HEK293 (cell line): ENCODE results near the gene WDR76.

ENCODE experiments used
- CTCF ChIA-PET: fragments of 350-600 bp; formaldehyde crosslinking; extraction: SDS; loops from one replicate; lab custom pipeline; 2021; ENCODE audit warnings: antibody characterized with exemption; lab: Yijun Ruan, JAX
- POLR2A ChIA-PET: fragments of 300-600 bp; formaldehyde crosslinking; extraction: SDS; loops from one replicate; lab custom pipeline; 2020; ENCODE audit warnings: antibody characterized with exemption, inconsistent platforms; lab: Yijun Ruan, JAX
- H3K27ac ChIP-seq: fragments of 200-500 bp; sonication (Bioruptor generic); 2 replicates; pipeline ENCODE4 v1.5.1; 2014; ENCODE audit warnings: low read depth, low read length, control low read depth, inconsistent platforms; ENCODE audit errors: extremely low read depth
- H3K36me3 ChIP-seq, 2 experiments: fragments of 200-500 bp in 1 of 2; sonication (Bioruptor generic) in 1 of 2; 1 replicate in 1 of 2; 2 replicates in 1 of 2; pipeline ENCODE4 v1.5.1; 2014 to 2017; ENCODE audit warnings: inconsistent platforms in 2 of 2, low read length in 2 of 2; ENCODE audit not compliant: control insufficient read depth in 2 of 2, insufficient read depth in 1 of 2
- H3K4me1 ChIP-seq: fragments of 200-500 bp; sonication (Bioruptor generic); 2 replicates; pipeline ENCODE4 v1.5.1; 2014; ENCODE audit warnings: mild to moderate bottlenecking, low read length, inconsistent platforms; ENCODE audit not compliant: control insufficient read depth, insufficient read depth
- H3K4me3 ChIP-seq: 2 replicates; pipeline ENCODE4 v1.5.1; 2011; ENCODE audit warnings: low read depth, mild to moderate bottlenecking, control low read depth, low read length, moderate library complexity
- H3K9me3 ChIP-seq: fragments of 200-500 bp; sonication (Bioruptor generic); 2 replicates; pipeline ENCODE4 v1.5.1; 2014; ENCODE audit warnings: low read depth, low read length, inconsistent platforms; ENCODE audit not compliant: control insufficient read depth, insufficient read depth
- KLF10 ChIP-seq: fragments of 450-650 bp; IDR thresholded peaks from 2 replicates; pipeline ENCODE4 v1.5.1; 2018; ENCODE audit warnings: missing biosample characterization, mild to moderate bottlenecking, missing genetic modification characterization
- REST ChIP-seq: fragments of 450-650 bp; formaldehyde crosslinking; IDR thresholded peaks from 2 replicates; pipeline ENCODE4 v1.5.1; 2016; ENCODE audit warnings: missing biosample characterization, missing genetic modification characterization
- SETDB1 ChIP-seq: IDR thresholded peaks from one replicate; pipeline ENCODE4 v1.6.1; 2017; ENCODE audit warnings: mild to moderate bottlenecking, low read length, moderate library complexity, mixed read lengths; ENCODE audit not compliant: insufficient read length
- ZBTB17 ChIP-seq: fragments of 450-650 bp; formaldehyde crosslinking; IDR thresholded peaks from 2 replicates; pipeline ENCODE4 v1.5.1; 2016; ENCODE audit warnings: missing biosample characterization, missing genetic modification characterization
- ZBTB20 ChIP-seq: fragments of 450-650 bp; formaldehyde crosslinking; IDR thresholded peaks from 2 replicates; pipeline ENCODE4 v1.5.1; 2016; ENCODE audit warnings: missing biosample characterization, missing genetic modification characterization
- ZBTB7A ChIP-seq: fragments of 450-650 bp; formaldehyde crosslinking; IDR thresholded peaks from 2 replicates; pipeline ENCODE4 v1.5.1; 2016; ENCODE audit warnings: low read depth, missing biosample characterization, missing genetic modification characterization
- ZNF169 ChIP-seq: fragments of 450-650 bp; formaldehyde crosslinking; IDR thresholded peaks from 2 replicates; pipeline ENCODE4 v1.5.1; 2016; ENCODE audit warnings: missing biosample characterization, missing genetic modification characterization
- ZNF184 ChIP-seq: fragments of 450-650 bp; IDR thresholded peaks from 2 replicates; pipeline ENCODE4 v1.5.1; 2018; ENCODE audit warnings: missing biosample characterization, mild to moderate bottlenecking, missing genetic modification characterization
- ZNF274 ChIP-seq, 2 experiments: fragments of 200-500 bp in 1 of 2; fragments of 450-650 bp in 1 of 2; sonication (Bioruptor generic) in 1 of 2; formaldehyde crosslinking in 1 of 2; IDR thresholded peaks; 2 replicates each; pipeline versions ENCODE4 v1.5.1 to v1.6.1; 2014 to 2016; ENCODE audit warnings: borderline replicate concordance in 1 of 2, inconsistent platforms in 1 of 2, low read length in 1 of 2, missing biosample characterization in 1 of 2, missing genetic modification characterization in 1 of 2
- ZNF324 ChIP-seq: fragments of 450-650 bp; formaldehyde crosslinking; IDR thresholded peaks from 2 replicates; pipeline ENCODE4 v1.5.1; 2016; ENCODE audit warnings: missing biosample characterization, missing genetic modification characterization
- ZNF350 ChIP-seq: fragments of 450-650 bp; formaldehyde crosslinking; IDR thresholded peaks from 2 replicates; pipeline ENCODE4 v1.5.0; 2017; ENCODE audit warnings: missing biosample characterization, mild to moderate bottlenecking, missing genetic modification characterization
- ZNF473 ChIP-seq: fragments of 450-650 bp; formaldehyde crosslinking; IDR thresholded peaks from 2 replicates; pipeline ENCODE4 v1.5.1; 2017; ENCODE audit warnings: missing biosample characterization, missing genetic modification characterization
- ZNF544 ChIP-seq: fragments of 450-650 bp; formaldehyde crosslinking; IDR thresholded peaks from 2 replicates; pipeline ENCODE4 v1.5.0; 2017; ENCODE audit warnings: missing biosample characterization, missing genetic modification characterization
- ZNF548 ChIP-seq: fragments of 450-650 bp; formaldehyde crosslinking; IDR thresholded peaks from 2 replicates; pipeline ENCODE4 v1.5.1; 2016; ENCODE audit warnings: missing biosample characterization, missing genetic modification characterization
- ZNF560 ChIP-seq: fragments of 450-650 bp; formaldehyde crosslinking; IDR thresholded peaks from 2 replicates; pipeline ENCODE4 v1.5.1; 2017; ENCODE audit warnings: missing biosample characterization, missing genetic modification characterization, borderline replicate concordance
- ZNF571 ChIP-seq: fragments of 450-650 bp; formaldehyde crosslinking; IDR thresholded peaks from 2 replicates; pipeline ENCODE4 v1.5.0; 2017; ENCODE audit warnings: missing biosample characterization, missing genetic modification characterization
- ZNF654 ChIP-seq: fragments of 450-650 bp; formaldehyde crosslinking; IDR thresholded peaks from 2 replicates; pipeline ENCODE4 v1.5.1; 2016; ENCODE audit warnings: low read depth, missing biosample characterization, missing genetic modification characterization
- ZNF670 ChIP-seq: fragments of 450-650 bp; formaldehyde crosslinking; IDR thresholded peaks from 2 replicates; pipeline ENCODE4 v1.5.1; 2016; ENCODE audit warnings: missing biosample characterization, missing genetic modification characterization, low read depth
- ZNF777 ChIP-seq: fragments of 450-650 bp; formaldehyde crosslinking; IDR thresholded peaks from 2 replicates; pipeline ENCODE4 v1.5.1; 2017; ENCODE audit warnings: missing biosample characterization, missing genetic modification characterization, borderline replicate concordance
- ZNF785 ChIP-seq: fragments of 450-650 bp; formaldehyde crosslinking; IDR thresholded peaks from 2 replicates; pipeline ENCODE4 v1.5.1; 2016; ENCODE audit warnings: missing biosample characterization, missing genetic modification characterization
- ZNF791 ChIP-seq: fragments of 450-650 bp; formaldehyde crosslinking; IDR thresholded peaks from 2 replicates; pipeline ENCODE4 v1.5.1; 2016; ENCODE audit warnings: missing biosample characterization, missing genetic modification characterization

The WDR76 gene

GRCh38 chr15:43794269-43795037 is 32.3 kb upstream of the WDR76 start:
- Histone ChIP-seq H3K4me1 (0 out of 2 replicates have a peak, but pooled peaks cover 3% of the 10 kb centered on the region), H3K36me3 (peaks cover 0 to 54% of the 10 kb centered on the region in 2 experiments; a peak in 1 of 3 replicates), H3K9me3 (no peaks in the 10 kb centered on the region), H3K27ac (no peak overlapping the region), H3K4me3 (no peak overlapping the region)
- ChIA-PET CTCF (interaction anchor here (0.6 to 2.6 kb wide), 2 partner anchors 12 to 18 kb away, joined by 5 to 6 read pairs; partner anchors contain the start of gene ELL3), POLR2A (interaction anchor here (0.5 kb wide), 1 partner anchor 284 kb away, joined by 4 read pairs; no protein-coding TSS in a partner anchor)
- TF ChIP-seq ZNF670 (tag by site-specific recombination) (no peak), REST (peak; percentile 55; the same call in 1 of the 2 replicates), ZNF791 (no peak), ZNF654 (no peak), ZBTB17 (tag by site-specific recombination) (no peak), ZBTB7A (tag by site-specific recombination) (no peak)

GRCh38 chr15:43795197-43795596 is 31.6 kb upstream of the WDR76 start:
- H3K27ac ChIP-seq = no peak overlapping the region
- TF ChIP-seq ZNF184 = no peak
- TF ChIP-seq KLF10 (tag by site-specific recombination) = no peak
- TF ChIP-seq ZNF544 (tag by site-specific recombination) = no peak
- TF ChIP-seq ZNF785 (tag by site-specific recombination) = no peak
- no peak for TF ChIP-seq ZNF791
- no peak for TF ChIP-seq ZNF571
- TF ChIP-seq ZNF548 = no peak
- TF ChIP-seq ZNF560 (tag by site-specific recombination) = no peak
- no peak for TF ChIP-seq ZNF324 (tag by site-specific recombination)
- TF ChIP-seq ZNF274 (IDR thresholded peaks at IDR 0.05; ENCODE audit: low read length) = no peak
- no peak for TF ChIP-seq ZNF274 (tag by site-specific recombination; IDR thresholded peaks at IDR 0.05; ENCODE audit: borderline replicate concordance)
- TF ChIP-seq ZNF473 (tag by site-specific recombination) = no peak
- no peak for TF ChIP-seq ZNF777 (tag by site-specific recombination)
- no peak for TF ChIP-seq ZBTB20 (tag by site-specific recombination)
- TF ChIP-seq SETDB1 = no peak
- no peak for TF ChIP-seq ZNF169 (tag by site-specific recombination)
- TF ChIP-seq ZNF350 (tag by site-specific recombination) = no peak
- TF ChIP-seq, all 188 proteins: peak for 0
- ChIA-PET POLR2A (no interaction called here), CTCF (interaction anchor here (0.6 to 2.6 kb wide), 2 partner anchors 12 to 19 kb away, joined by 5 to 6 read pairs; partner anchors contain the start of gene ELL3)
- Histone ChIP-seq H3K9me3 (no peaks in the 10 kb centered on the region), H3K4me1 (0 out of 2 replicates have a peak, but pooled peaks cover 3% of the 10 kb centered on the region), H3K36me3 (peaks cover 0 to 60% of the 10 kb centered on the region in 2 experiments; a peak in 1 of 3 replicates), H3K4me3 (no peak overlapping the region)
